HCT116 (cell line): Measurements from ENCODE around the gene SHKBP1. TPM values are rescaled to one million over a fixed set of nuclear protein-coding genes. Genes with fewer than 3 reads are reported as not detected.

Experiments
- ATAC-seq: fragments of 200-7000 bp; cut with Tn5 transposase; 2 replicates; pipeline ENCODE4 v1.9.1; 2020; ENCODE audit warnings: mild to moderate bottlenecking, moderate library complexity
- BruUV-seq: library from RNA; stranded (reverse); fragments of 400-500 nt; replicated peaks from 2 replicates; lab custom pipeline; 2021; lab: Mats Ljungman, UMichigan
- CTCF ChIA-PET: fragments of 300-600 bp; sonication (Branson Sonifier 250); formaldehyde crosslinking; loops from one replicate; lab custom pipeline; 2021; ENCODE audit warnings: antibody characterized with exemption; lab: Charles Lee
- POLR2A ChIA-PET: fragments of 300-600, 350-600 bp; sonication (Branson Sonifier 250); formaldehyde crosslinking; loops from one replicate; lab custom pipeline; 2021; ENCODE audit warnings: antibody characterized with exemption; lab: Charles Lee
- RAD21 ChIA-PET, 2 experiments: fragments of 300-600 bp; sonication (Branson Sonifier 250); formaldehyde crosslinking; loops; one replicate each; lab custom pipeline; 2023; ENCODE audit warnings: low total read pairs in 2 of 2; ENCODE audit not compliant: uncharacterized antibody in 2 of 2, unreplicated experiment in 2 of 2, low non-redundant PET in 1 of 2; lab: Charles Lee
- DNase-seq: peaks from one replicate; pipeline ENCODE4 v3.0.0-alpha.2; 2010; ENCODE audit warnings: low read depth, low spot score
- H2AFZ ChIP-seq: fragments of 200-600 bp; shearing (Covaris generic), sonication (generic); 2 replicates; pipeline ENCODE4 v1.6.1; 2017; ENCODE audit warnings: low read depth, mixed run types, mixed read lengths, antibody characterized with exemption, low read length; ENCODE audit not compliant: poor library complexity, severe bottlenecking
- H3K27ac ChIP-seq: 2 replicates; pipeline ENCODE4 v1.5.1; 2012; ENCODE audit warnings: low read depth, low read length
- H3K27me3 ChIP-seq: fragments of 200-600 bp; sonication (generic); 2 replicates; pipeline ENCODE4 v1.6.1; 2016; ENCODE audit warnings: mixed run types, low read length, mixed read lengths; ENCODE audit not compliant: insufficient read depth
- H3K36me3 ChIP-seq, 2 experiments: fragments of 200-500 bp in 1 of 2; fragments of 200-600 bp in 1 of 2; sonication (Bioruptor generic) in 1 of 2; sonication (generic) in 1 of 2; 2 replicates each; pipeline versions ENCODE4 v1.5.1 to v1.6.1; 2014 to 2016; ENCODE audit warnings: low read length in 2 of 2, inconsistent platforms in 1 of 2, mixed read lengths in 1 of 2, mixed run types in 1 of 2; ENCODE audit not compliant: insufficient read depth in 2 of 2, control insufficient read depth in 1 of 2
- H3K4me1 ChIP-seq, 2 experiments: fragments of 200-600 bp in 1 of 2; sonication (generic) in 1 of 2; 2 replicates each; pipeline versions ENCODE4 v1.5.1 to v1.6.1; 2012 to 2017; ENCODE audit warnings: low read length in 2 of 2, inconsistent platforms in 1 of 2, mild to moderate bottlenecking in 1 of 2, mixed read lengths in 1 of 2, mixed run types in 1 of 2, moderate library complexity in 1 of 2; ENCODE audit not compliant: insufficient read depth in 2 of 2, control insufficient read depth in 1 of 2
- H3K4me2 ChIP-seq: fragments of 200-600 bp; sonication (generic); 2 replicates; pipeline ENCODE4 v1.6.1; 2017; ENCODE audit warnings: mixed run types, low read length, mixed read lengths
- H3K4me3 ChIP-seq, 2 experiments: fragments of 200-600 bp in 1 of 2; sonication (generic) in 1 of 2; replicated peaks in 1 of 2; 2 replicates each; pipeline ENCODE4 v1.5.1; 2011 to 2016; ENCODE audit warnings: low read length in 2 of 2, control low read depth in 1 of 2, low read depth in 1 of 2, mild to moderate bottlenecking in 1 of 2, mixed read lengths in 1 of 2, mixed run types in 1 of 2
- H3K79me2 ChIP-seq: fragments of 200-600 bp; sonication (generic); 2 replicates; pipeline ENCODE4 v1.6.1; 2017; ENCODE audit warnings: mild to moderate bottlenecking, mixed run types, low read length, moderate library complexity, mixed read lengths; ENCODE audit not compliant: insufficient read depth
- H3K9ac ChIP-seq: fragments of 200-600 bp; sonication (generic); 2 replicates; pipeline ENCODE4 v1.6.1; 2016; ENCODE audit warnings: low read length, mixed read lengths
- H3K9me2 ChIP-seq: fragments of 200-600 bp; sonication (generic), shearing (Covaris generic); 2 replicates; pipeline ENCODE4 v1.6.1; 2017; ENCODE audit warnings: mixed run types, mild to moderate bottlenecking, moderate library complexity; ENCODE audit not compliant: insufficient read depth
- H3K9me3 ChIP-seq, 2 experiments: fragments of 200-500 bp in 1 of 2; fragments of 200-600 bp in 1 of 2; sonication (Bioruptor generic) in 1 of 2; sonication (generic) in 1 of 2; 2 replicates each; pipeline ENCODE4 v1.6.1; 2014 to 2017; ENCODE audit warnings: low read length in 2 of 2, mixed read lengths in 2 of 2, inconsistent platforms in 1 of 2, low read depth in 1 of 2, mild to moderate bottlenecking in 1 of 2, mixed run types in 1 of 2, moderate library complexity in 1 of 2; ENCODE audit not compliant: control insufficient read depth in 1 of 2, insufficient read depth in 1 of 2
- H4K20me1 ChIP-seq: fragments of 200-600 bp; sonication (generic), shearing (Covaris generic); 2 replicates; pipeline ENCODE4 v1.6.1; 2017; ENCODE audit warnings: mixed run types, mild to moderate bottlenecking, moderate library complexity; ENCODE audit not compliant: insufficient read depth
- CBX3 ChIP-seq: IDR thresholded peaks from 2 replicates; pipeline ENCODE4 v1.6.1; 2012; ENCODE audit warnings: low read depth
- CEBPB ChIP-seq: IDR thresholded peaks from 2 replicates; pipeline ENCODE4 v1.6.1; 2012; ENCODE audit warnings: low read depth
- EGR1 ChIP-seq: IDR thresholded peaks from 2 replicates; pipeline ENCODE4 v1.6.1; 2012; ENCODE audit warnings: low read depth
- ELF1 ChIP-seq: IDR thresholded peaks from 2 replicates; pipeline ENCODE4 v1.6.1; 2012; ENCODE audit warnings: low read depth, borderline replicate concordance
- EZH2 ChIP-seq: fragments of 200-600 bp; sonication (generic); IDR thresholded peaks from 2 replicates; pipeline ENCODE4 v1.6.1; 2017; ENCODE audit warnings: antibody characterized with exemption, mixed run types
- EZH2phosphoT487 ChIP-seq: fragments of 200-600 bp; IDR thresholded peaks from 2 replicates; pipeline ENCODE4 v1.6.1; 2018; ENCODE audit warnings: antibody characterized with exemption, borderline replicate concordance
- FOSL1 ChIP-seq: IDR thresholded peaks from 2 replicates; pipeline ENCODE4 v1.6.1; 2012; ENCODE audit warnings: low read depth
- POLR2A ChIP-seq: IDR thresholded peaks from 2 replicates; pipeline ENCODE4 v1.7.0; 2011; ENCODE audit warnings: borderline replicate concordance; ENCODE audit not compliant: insufficient read depth, insufficient read length; ENCODE audit errors: extremely low read depth
- POLR2AphosphoS5 ChIP-seq: IDR thresholded peaks from 2 replicates; pipeline ENCODE4 v1.6.1; 2011; ENCODE audit warnings: mild to moderate bottlenecking, low read depth, low read length, moderate library complexity
- RAD21 ChIP-seq: IDR thresholded peaks from 2 replicates; pipeline ENCODE4 v1.6.1; 2012; ENCODE audit warnings: low read depth, mild to moderate bottlenecking
- SIN3A ChIP-seq: IDR thresholded peaks from 2 replicates; pipeline ENCODE4 v1.6.1; 2012; ENCODE audit warnings: low read depth
- SP1 ChIP-seq: IDR thresholded peaks from 2 replicates; pipeline ENCODE4 v1.6.1; 2012; ENCODE audit warnings: low read depth
- SRF ChIP-seq: IDR thresholded peaks from 2 replicates; pipeline ENCODE4 v1.6.1; 2012; ENCODE audit warnings: low read depth
- YY1 ChIP-seq: IDR thresholded peaks from 2 replicates; pipeline ENCODE4 v1.6.1; 2011; ENCODE audit warnings: low read length, low read depth, moderate library complexity, mild to moderate bottlenecking; ENCODE audit not compliant: insufficient replicate concordance; ENCODE audit errors: extremely low read depth
- ZFX ChIP-seq: fragments of 450-650 bp; IDR thresholded peaks from 2 replicates; pipeline ENCODE4 v1.6.1; 2017
- ZNF274 ChIP-seq: fragments of 200-500 bp; sonication (Bioruptor generic); IDR thresholded peaks from 2 replicates; pipeline ENCODE4 v1.6.1; 2014; ENCODE audit warnings: mild to moderate bottlenecking, low read depth, low read length, inconsistent platforms
- intact Hi-C: fragments of 100-400 bp; cut with micrococcal nuclease; formaldehyde crosslinking; loops from 2 replicates; pipeline ENCODE4 v1.10.0; 2022
- total RNA-seq: library from RNA; stranded (reverse); gene quantifications from one replicate; pipeline ENCODE4 v1.2.1, GENCODE V29; 2021; ENCODE audit not compliant: unreplicated experiment
- TF ChIP-seq, protein P1 (sequence below), 3 experiments: fragments of 200-600 bp in 1 of 3; sonication (generic) in 1 of 3; IDR thresholded peaks in 2 of 3; conservative IDR thresholded peaks in 1 of 3; 2 replicates each; pipeline ENCODE4 v1.5.1; 2012 to 2017; ENCODE audit warnings: low read depth in 2 of 3, low read length in 2 of 3, antibody characterized with exemption in 1 of 3, borderline replicate concordance in 1 of 3, control low read depth in 1 of 3, mild to moderate bottlenecking in 1 of 3, mixed read lengths in 1 of 3, mixed run types in 1 of 3, moderate library complexity in 1 of 3; ENCODE audit not compliant: insufficient read depth in 1 of 3
- TF ChIP-seq, protein P2 (sequence below): IDR thresholded peaks from 2 replicates; pipeline ENCODE4 v1.6.1; 2012; ENCODE audit warnings: low read depth
- TF ChIP-seq, protein P3 (sequence below): IDR thresholded peaks from 2 replicates; pipeline ENCODE4 v1.6.1; 2012

Gene SHKBP1
- total RNA-seq, 1 experiment from 2014 or later, result 97.4 TPM

- intact Hi-C loops, result no loop called here
- ATAC-seq, result no peak
- no peak overlapping the region for H3K9ac ChIP-seq
- no peak for DNase-seq
- H3K4me2 ChIP-seq, result no peak overlapping the region
- POLR2A ChIA-PET, result no interaction called here
- no TSS peak for BruUV-seq
- H3K4me1 ChIP-seq, result peaks cover 2 to 7% of the 10 kb centered on the region in 2 experiments; a peak in 2 of 4 replicates
- RAD21 ChIA-PET, result no interaction called here
- no peak overlapping the region for H3K27ac ChIP-seq
- H3K27me3 ChIP-seq, result no peaks in the 10 kb centered on the region
- no peak overlapping the region for H3K4me3 ChIP-seq
- H2AFZ ChIP-seq, result no peak overlapping the region
- TF ChIP-seq FOSL1, result no peak
- no peak for TF ChIP-seq CBX3
- no peak for TF ChIP-seq ZNF274
- no peak for TF ChIP-seq YY1
- TF ChIP-seq, protein P1, sequence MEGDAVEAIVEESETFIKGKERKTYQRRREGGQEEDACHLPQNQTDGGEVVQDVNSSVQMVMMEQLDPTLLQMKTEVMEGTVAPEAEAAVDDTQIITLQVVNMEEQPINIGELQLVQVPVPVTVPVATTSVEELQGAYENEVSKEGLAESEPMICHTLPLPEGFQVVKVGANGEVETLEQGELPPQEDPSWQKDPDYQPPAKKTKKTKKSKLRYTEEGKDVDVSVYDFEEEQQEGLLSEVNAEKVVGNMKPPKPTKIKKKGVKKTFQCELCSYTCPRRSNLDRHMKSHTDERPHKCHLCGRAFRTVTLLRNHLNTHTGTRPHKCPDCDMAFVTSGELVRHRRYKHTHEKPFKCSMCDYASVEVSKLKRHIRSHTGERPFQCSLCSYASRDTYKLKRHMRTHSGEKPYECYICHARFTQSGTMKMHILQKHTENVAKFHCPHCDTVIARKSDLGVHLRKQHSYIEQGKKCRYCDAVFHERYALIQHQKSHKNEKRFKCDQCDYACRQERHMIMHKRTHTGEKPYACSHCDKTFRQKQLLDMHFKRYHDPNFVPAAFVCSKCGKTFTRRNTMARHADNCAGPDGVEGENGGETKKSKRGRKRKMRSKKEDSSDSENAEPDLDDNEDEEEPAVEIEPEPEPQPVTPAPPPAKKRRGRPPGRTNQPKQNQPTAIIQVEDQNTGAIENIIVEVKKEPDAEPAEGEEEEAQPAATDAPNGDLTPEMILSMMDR (IDR thresholded peaks at IDR 0.05 in 2 of 3, conservative IDR thresholded peaks at IDR 0.05 in 1 of 3; ENCODE audit: borderline replicate concordance in 1 of 3, insufficient read depth in 1 of 3, low read depth in 2 of 3, low read length in 2 of 3), result no peak
- no peak for TF ChIP-seq ZFX
- no peak for TF ChIP-seq POLR2A
- no peak for TF ChIP-seq POLR2AphosphoS5
- TF ChIP-seq SIN3A, result no peak
- no peak for TF ChIP-seq EGR1
- no peak for TF ChIP-seq SRF
- no peak for TF ChIP-seq CEBPB
- TF ChIP-seq, protein P2, sequence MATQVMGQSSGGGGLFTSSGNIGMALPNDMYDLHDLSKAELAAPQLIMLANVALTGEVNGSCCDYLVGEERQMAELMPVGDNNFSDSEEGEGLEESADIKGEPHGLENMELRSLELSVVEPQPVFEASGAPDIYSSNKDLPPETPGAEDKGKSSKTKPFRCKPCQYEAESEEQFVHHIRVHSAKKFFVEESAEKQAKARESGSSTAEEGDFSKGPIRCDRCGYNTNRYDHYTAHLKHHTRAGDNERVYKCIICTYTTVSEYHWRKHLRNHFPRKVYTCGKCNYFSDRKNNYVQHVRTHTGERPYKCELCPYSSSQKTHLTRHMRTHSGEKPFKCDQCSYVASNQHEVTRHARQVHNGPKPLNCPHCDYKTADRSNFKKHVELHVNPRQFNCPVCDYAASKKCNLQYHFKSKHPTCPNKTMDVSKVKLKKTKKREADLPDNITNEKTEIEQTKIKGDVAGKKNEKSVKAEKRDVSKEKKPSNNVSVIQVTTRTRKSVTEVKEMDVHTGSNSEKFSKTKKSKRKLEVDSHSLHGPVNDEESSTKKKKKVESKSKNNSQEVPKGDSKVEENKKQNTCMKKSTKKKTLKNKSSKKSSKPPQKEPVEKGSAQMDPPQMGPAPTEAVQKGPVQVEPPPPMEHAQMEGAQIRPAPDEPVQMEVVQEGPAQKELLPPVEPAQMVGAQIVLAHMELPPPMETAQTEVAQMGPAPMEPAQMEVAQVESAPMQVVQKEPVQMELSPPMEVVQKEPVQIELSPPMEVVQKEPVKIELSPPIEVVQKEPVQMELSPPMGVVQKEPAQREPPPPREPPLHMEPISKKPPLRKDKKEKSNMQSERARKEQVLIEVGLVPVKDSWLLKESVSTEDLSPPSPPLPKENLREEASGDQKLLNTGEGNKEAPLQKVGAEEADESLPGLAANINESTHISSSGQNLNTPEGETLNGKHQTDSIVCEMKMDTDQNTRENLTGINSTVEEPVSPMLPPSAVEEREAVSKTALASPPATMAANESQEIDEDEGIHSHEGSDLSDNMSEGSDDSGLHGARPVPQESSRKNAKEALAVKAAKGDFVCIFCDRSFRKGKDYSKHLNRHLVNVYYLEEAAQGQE, result no peak
- TF ChIP-seq ELF1, result no peak
- no peak for TF ChIP-seq RAD21
- no peak for TF ChIP-seq EZH2phosphoT487
- TF ChIP-seq SP1, result no peak
- no peak for TF ChIP-seq EZH2
- TF ChIP-seq, protein P3, sequence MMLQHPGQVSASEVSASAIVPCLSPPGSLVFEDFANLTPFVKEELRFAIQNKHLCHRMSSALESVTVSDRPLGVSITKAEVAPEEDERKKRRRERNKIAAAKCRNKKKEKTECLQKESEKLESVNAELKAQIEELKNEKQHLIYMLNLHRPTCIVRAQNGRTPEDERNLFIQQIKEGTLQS, result no peak
- H3K36me3 ChIP-seq, result peaks cover 21 to 22% of the 10 kb centered on the region in 2 experiments; a peak in 3 of 4 replicates
- no peaks in the 10 kb centered on the region for H4K20me1 ChIP-seq
- CTCF ChIA-PET, result no interaction called here
- no peaks in the 10 kb centered on the region for H3K9me2 ChIP-seq
- peaks cover 3% of the 10 kb centered on the region; the same call in 1 of the 2 replicates for H3K79me2 ChIP-seq
- no peaks in the 10 kb centered on the region for H3K9me3 ChIP-seq
Measured at GRCh38 chr19:40629346-40629745, 52.7 kb downstream of the SHKBP1 start.
